COLO668 (cell line): ENCODE data around the gene KDM4E.
"Not testable (repeated sequence)": the region's sequence is repeated elsewhere in the genome, so short reads cannot be mapped to it uniquely, and the experiment has no call there.

Experiments
- DNase-seq: peaks from one replicate; lab custom pipeline; 2025; ENCODE audit not compliant: unreplicated experiment; lab: John Stamatoyannopoulos, UW

The KDM4E gene

GRCh38 chr11:95024958-95025357 is at the start of gene KDM4E:
Gene KDM4E (plus strand): TSS chr11:95025258. CDS start chr11:95025558, 300 bp downstream.
- no peak for DNase-seq

GRCh38 chr11:94975599-94975998 is 49.5 kb upstream of the KDM4E start:
- DNase-seq: no peak

GRCh38 chr11:94987378-94987777 is 37.7 kb upstream of the KDM4E start:
- DNase-seq: no peak

GRCh38 chr11:94988748-94989147 is 36.3 kb upstream of the KDM4E start:
- no peak for DNase-seq

- DNase-seq: no peak
Observed at GRCh38 chr11:94993400-94993943, 31.6 kb upstream of the KDM4E start.

- peak; percentile 2 for DNase-seq
Observed at GRCh38 chr11:94997437-94997836, 27.6 kb upstream of the KDM4E start.

- DNase-seq: no peak
Observed at GRCh38 chr11:94998285-94998684, 26.8 kb upstream of the KDM4E start.

- no peak for DNase-seq
Observed at GRCh38 chr11:95003716-95004115, 21.3 kb upstream of the KDM4E start.

- DNase-seq: no peak
Observed at GRCh38 chr11:95005642-95006041, 19.4 kb upstream of the KDM4E start.

GRCh38 chr11:95011376-95011775 is 13.7 kb upstream of the KDM4E start:
- no peak for DNase-seq

GRCh38 chr11:95014184-95014821 is 10.8 kb upstream of the KDM4E start:
- no peak for DNase-seq

GRCh38 chr11:95016139-95016538 is 8.9 kb upstream of the KDM4E start:
- no peak for DNase-seq

- not testable (repeated sequence) for DNase-seq
Observed at GRCh38 chr11:95021468-95021867, 3.6 kb upstream of the KDM4E start.

- not testable (repeated sequence) for DNase-seq
Observed at GRCh38 chr11:95025594-95025993, 536 bp downstream of the KDM4E start.

- no peak for DNase-seq
Observed at GRCh38 chr11:95028357-95028756, 3.3 kb downstream of the KDM4E start.

GRCh38 chr11:95033051-95033450 is 8.0 kb downstream of the KDM4E start:
- DNase-seq: no peak

GRCh38 chr11:95035316-95035715 is 10.3 kb downstream of the KDM4E start:
- no peak for DNase-seq

- not testable (repeated sequence) for DNase-seq
Observed at GRCh38 chr11:95037356-95038035, 12.4 kb downstream of the KDM4E start.

GRCh38 chr11:95042239-95042638 is 17.2 kb downstream of the KDM4E start:
- DNase-seq: no peak

- no peak for DNase-seq
Observed at GRCh38 chr11:95042906-95043305, 17.8 kb downstream of the KDM4E start.

- no peak for DNase-seq
Observed at GRCh38 chr11:95044010-95044409, 19.0 kb downstream of the KDM4E start.

GRCh38 chr11:95045812-95046211 is 20.8 kb downstream of the KDM4E start:
- DNase-seq: no peak
